ENCODE measurements around the gene MAP3K1.

MAP3K1 gene

DNA sequence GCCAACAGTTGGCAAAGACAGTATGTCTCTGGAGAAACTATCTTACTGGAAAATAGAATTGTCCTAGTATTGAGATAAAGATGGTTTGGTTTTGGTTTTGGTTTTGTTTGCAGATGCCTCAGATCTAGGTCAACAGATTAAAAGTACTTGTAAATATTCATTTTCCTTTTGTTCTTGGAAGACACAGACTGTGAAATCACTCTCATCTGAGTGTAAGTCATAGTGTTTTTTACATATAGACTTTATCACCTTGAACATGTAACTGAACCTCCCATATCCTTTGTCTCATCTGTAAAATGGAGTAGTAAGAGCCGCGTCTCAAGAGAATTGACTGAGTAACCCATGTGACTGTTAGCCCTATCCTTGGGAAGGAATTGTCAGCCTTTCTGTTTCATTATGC lies 34.3 kb downstream of the MAP3K1 start:
- TF ChIP-seq ZNF274 (IDR thresholded peaks at IDR 0.05; ENCODE audit: low read depth, low read length): no peak

GRCh38 chr5:56850423-56850822 lies 35.1 kb downstream of the MAP3K1 start:
- no peak for TF ChIP-seq ZNF274 (IDR thresholded peaks at IDR 0.05; ENCODE audit: low read depth, low read length)
- no peak overlapping the region for H3K4me3 ChIP-seq (ENCODE audit: low read length)

More for the DNA sequence above, 34.3 kb downstream of the MAP3K1 start:
- H3K4me3 ChIP-seq (ENCODE audit: low read length): no peak overlapping the region

GRCh38 chr5:56851258-56851941 lies 36.1 kb downstream of the MAP3K1 start:
- no peak for TF ChIP-seq ZNF274 (IDR thresholded peaks at IDR 0.05; ENCODE audit: low read depth, low read length)

GRCh38 chr5:56852228-56853000 lies 37.1 kb downstream of the MAP3K1 start:
- no peak overlapping the region for H3K4me3 ChIP-seq (ENCODE audit: low read length)
- no peak for TF ChIP-seq ZNF274 (IDR thresholded peaks at IDR 0.05; ENCODE audit: low read depth, low read length)

More at GRCh38 chr5:56851258-56851941, 36.1 kb downstream of the MAP3K1 start:
- no peak overlapping the region for H3K4me3 ChIP-seq (ENCODE audit: low read length)

DNA sequence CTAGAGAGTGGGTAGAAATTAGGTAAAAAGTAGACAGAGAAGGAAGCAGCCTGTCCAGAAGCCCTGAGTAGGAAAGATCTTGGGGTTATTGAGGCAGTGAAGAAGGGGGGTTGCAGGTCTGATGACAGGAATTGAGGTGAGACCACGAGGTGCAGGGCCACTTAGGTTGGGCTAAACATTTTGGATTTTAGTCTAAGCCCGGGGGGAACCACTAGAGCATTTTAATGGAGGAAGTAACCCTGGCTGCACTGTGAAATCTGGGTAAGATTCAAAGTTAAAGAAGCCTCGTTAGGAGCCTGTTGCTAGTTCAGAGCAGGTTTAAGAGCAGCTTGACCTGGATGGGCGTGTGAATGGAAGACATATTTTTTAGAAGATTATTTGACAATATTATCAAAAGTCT lies 38.3 kb downstream of the MAP3K1 start:
- no peak overlapping the region for H3K4me3 ChIP-seq (ENCODE audit: low read length)
- no peak for TF ChIP-seq ZNF274 (IDR thresholded peaks at IDR 0.05; ENCODE audit: low read depth, low read length)

DNA sequence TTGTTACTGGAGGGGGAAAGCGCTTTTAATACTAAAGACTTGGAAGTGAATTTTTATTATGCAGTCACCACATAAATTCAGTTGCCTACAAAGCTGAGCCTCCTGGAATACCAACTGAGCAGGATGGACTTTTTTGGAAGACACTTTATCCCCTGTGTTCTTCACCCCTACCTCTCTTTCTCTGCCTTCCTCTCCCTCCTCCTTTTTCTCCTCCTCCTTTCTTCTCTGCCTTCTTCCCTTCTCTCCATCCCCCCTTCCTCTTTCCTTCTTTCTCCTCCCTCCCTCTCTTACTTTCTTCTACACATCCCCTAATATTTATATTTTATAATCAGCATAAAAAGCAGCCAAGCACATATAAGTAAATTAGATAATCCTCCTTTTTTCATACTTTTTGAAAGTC lies 39.6 kb downstream of the MAP3K1 start:
- no peak overlapping the region for H3K4me3 ChIP-seq (ENCODE audit: low read length)
- no peak for TF ChIP-seq ZNF274 (IDR thresholded peaks at IDR 0.05; ENCODE audit: low read depth, low read length)

GRCh38 chr5:56856541-56857178 lies 41.3 kb downstream of the MAP3K1 start:
- no peak for TF ChIP-seq ZNF274 (IDR thresholded peaks at IDR 0.05; ENCODE audit: low read depth, low read length)
- H3K4me3 ChIP-seq (ENCODE audit: low read length): no peak overlapping the region

- no peak for TF ChIP-seq ZNF274 (IDR thresholded peaks at IDR 0.05; ENCODE audit: low read depth, low read length)
- H3K4me3 ChIP-seq (ENCODE audit: low read length): no peak overlapping the region
Measured at GRCh38 chr5:56858777-56859442, 43.6 kb downstream of the MAP3K1 start.

- no peak for TF ChIP-seq ZNF274 (IDR thresholded peaks at IDR 0.05; ENCODE audit: low read depth, low read length)
- no peak overlapping the region for H3K4me3 ChIP-seq (ENCODE audit: low read length)
Measured at GRCh38 chr5:56861893-56862485, 46.6 kb downstream of the MAP3K1 start.

GRCh38 chr5:56862909-56863308 lies 47.6 kb downstream of the MAP3K1 start:
- TF ChIP-seq ZNF274 (IDR thresholded peaks at IDR 0.05; ENCODE audit: low read depth, low read length): no peak
- no peak overlapping the region for H3K4me3 ChIP-seq (ENCODE audit: low read length)

DNA sequence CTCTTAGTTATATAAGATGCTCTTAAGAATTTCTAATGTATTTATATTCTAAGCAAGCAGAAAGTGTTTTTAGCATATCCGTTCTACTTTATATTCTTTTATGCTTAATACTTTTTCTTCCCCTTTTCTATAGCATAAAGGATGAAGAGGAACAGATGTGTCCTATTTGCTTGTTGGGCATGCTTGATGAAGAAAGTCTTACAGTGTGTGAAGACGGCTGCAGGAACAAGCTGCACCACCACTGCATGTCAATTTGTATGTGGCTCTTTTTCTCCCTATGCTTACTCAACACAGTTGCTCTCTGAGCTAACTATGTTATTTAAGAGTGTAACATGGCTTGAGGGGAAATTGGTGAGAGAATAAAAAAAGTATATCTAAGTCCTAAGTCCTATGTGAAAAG lies 56.4 kb downstream of the MAP3K1 start:
- H3K4me3 ChIP-seq (ENCODE audit: low read length): no peak overlapping the region
- no peak for TF ChIP-seq ZNF274 (IDR thresholded peaks at IDR 0.05; ENCODE audit: low read depth, low read length)

DNA sequence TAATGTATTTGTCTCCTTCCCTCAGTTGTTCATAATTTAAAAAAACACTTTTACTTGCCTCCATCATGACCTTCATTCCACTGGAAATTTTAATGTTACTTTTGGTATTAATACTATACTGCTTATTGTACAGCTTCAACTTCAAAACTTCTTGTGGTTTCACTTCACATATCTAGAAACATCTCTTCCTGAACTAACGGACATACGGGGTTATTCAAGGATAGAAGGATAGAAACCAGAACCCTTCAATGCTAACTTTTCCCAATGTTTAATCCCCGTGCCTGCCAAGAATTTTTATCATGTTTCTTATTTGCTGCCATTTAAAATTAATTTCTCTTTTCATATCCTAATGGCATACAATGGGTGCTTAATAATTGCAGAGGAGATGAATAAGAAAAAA lies 57.7 kb downstream of the MAP3K1 start:
- no peak for TF ChIP-seq ZNF274 (IDR thresholded peaks at IDR 0.05; ENCODE audit: low read depth, low read length)
- no peak overlapping the region for H3K4me3 ChIP-seq (ENCODE audit: low read length)

- no peak for TF ChIP-seq ZNF274 (IDR thresholded peaks at IDR 0.05; ENCODE audit: low read depth, low read length)
- H3K4me3 ChIP-seq (ENCODE audit: low read length): no peak overlapping the region
Measured at GRCh38 chr5:56876327-56876726, 61.0 kb downstream of the MAP3K1 start.

DNA sequence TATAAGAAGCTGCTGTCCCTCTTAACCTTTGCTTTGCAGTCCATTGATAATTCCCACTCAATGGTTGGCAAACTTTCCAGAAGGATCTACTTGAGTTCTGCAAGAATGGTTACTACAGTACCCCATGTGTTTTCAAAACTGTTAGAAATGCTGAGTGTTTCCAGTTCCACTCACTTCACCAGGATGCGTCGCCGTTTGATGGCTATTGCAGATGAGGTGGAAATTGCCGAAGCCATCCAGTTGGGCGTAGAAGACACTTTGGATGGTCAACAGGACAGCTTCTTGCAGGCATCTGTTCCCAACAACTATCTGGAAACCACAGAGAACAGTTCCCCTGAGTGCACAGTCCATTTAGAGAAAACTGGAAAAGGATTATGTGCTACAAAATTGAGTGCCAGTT lies 66.2 kb downstream of the MAP3K1 start:
- no peak for TF ChIP-seq ZNF274 (IDR thresholded peaks at IDR 0.05; ENCODE audit: low read depth, low read length)
- H3K4me3 ChIP-seq (ENCODE audit: low read length): no peak overlapping the region

All from GM08714 (cell line).